Measurements from ENCODE around the gene FUT8. TPM values are rescaled to one million over a fixed set of nuclear protein-coding genes. Genes with fewer than 3 reads are reported as not detected.

The FUT8 gene
- total RNA-seq, 2 donors from 2014 or later = 9.5 to 13.5 TPM

DNA sequence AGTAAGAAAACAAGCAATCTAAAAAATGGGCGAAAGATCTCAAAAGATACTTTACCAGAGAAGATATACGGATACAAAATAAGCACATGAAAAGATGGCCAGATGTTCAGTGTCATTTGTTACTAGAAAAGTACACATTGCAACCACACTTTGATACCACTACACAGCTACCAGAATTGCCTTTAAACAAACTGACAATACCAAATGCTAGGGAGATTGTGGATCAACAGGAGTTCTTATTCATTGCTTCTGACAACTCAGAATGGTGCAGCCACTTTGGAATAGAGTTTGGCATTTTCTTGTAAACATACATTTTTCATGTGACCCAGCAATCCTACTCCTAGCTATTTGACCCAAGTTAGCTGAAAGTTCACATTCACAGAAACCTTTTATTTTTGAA lies 136.3 kb downstream of the FUT8 start:
- Histone ChIP-seq H3K9me3 (no peaks in the 10 kb centered on the region), H3K36me3 (no peaks in the 10 kb centered on the region), H3K4me3 (no peak overlapping the region), H3K4me1 (no peaks in the 10 kb centered on the region), H3K27me3 (no peaks in the 10 kb centered on the region), H3K27ac (no peak overlapping the region)
- TF ChIP-seq, protein P1, sequence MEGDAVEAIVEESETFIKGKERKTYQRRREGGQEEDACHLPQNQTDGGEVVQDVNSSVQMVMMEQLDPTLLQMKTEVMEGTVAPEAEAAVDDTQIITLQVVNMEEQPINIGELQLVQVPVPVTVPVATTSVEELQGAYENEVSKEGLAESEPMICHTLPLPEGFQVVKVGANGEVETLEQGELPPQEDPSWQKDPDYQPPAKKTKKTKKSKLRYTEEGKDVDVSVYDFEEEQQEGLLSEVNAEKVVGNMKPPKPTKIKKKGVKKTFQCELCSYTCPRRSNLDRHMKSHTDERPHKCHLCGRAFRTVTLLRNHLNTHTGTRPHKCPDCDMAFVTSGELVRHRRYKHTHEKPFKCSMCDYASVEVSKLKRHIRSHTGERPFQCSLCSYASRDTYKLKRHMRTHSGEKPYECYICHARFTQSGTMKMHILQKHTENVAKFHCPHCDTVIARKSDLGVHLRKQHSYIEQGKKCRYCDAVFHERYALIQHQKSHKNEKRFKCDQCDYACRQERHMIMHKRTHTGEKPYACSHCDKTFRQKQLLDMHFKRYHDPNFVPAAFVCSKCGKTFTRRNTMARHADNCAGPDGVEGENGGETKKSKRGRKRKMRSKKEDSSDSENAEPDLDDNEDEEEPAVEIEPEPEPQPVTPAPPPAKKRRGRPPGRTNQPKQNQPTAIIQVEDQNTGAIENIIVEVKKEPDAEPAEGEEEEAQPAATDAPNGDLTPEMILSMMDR (IDR thresholded peaks at IDR 0.05) = no peak
- DNase-seq (ENCODE audit: low spot score) = no peak

DNA sequence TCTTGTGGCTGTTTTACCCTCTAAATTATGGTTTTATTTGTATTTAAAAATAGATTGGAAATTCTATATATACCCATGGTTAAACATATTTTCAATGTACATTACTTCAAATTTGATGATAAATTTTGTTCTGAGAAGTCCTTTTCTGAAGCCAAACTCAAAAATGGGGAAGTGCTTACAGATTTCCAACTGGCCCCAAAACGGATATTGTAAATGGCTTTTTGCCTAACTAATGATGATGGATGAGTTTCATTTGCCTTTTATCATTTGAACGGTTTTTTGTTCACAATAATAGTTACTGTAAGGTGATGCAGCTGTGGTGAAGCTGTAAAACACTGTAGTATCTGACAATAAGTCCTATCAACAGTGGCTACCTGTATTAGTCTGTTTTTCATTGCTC lies 136.9 kb downstream of the FUT8 start:
- H3K27me3 ChIP-seq = no peaks in the 10 kb centered on the region
- TF ChIP-seq, protein P1 (IDR thresholded peaks at IDR 0.05) = no peak
- DNase-seq (ENCODE audit: low spot score) = no peak
- H3K36me3 ChIP-seq = no peaks in the 10 kb centered on the region
- H3K27ac ChIP-seq = no peak overlapping the region
- no peaks in the 10 kb centered on the region for H3K9me3 ChIP-seq
- H3K4me3 ChIP-seq = no peak overlapping the region
- no peaks in the 10 kb centered on the region for H3K4me1 ChIP-seq

DNA sequence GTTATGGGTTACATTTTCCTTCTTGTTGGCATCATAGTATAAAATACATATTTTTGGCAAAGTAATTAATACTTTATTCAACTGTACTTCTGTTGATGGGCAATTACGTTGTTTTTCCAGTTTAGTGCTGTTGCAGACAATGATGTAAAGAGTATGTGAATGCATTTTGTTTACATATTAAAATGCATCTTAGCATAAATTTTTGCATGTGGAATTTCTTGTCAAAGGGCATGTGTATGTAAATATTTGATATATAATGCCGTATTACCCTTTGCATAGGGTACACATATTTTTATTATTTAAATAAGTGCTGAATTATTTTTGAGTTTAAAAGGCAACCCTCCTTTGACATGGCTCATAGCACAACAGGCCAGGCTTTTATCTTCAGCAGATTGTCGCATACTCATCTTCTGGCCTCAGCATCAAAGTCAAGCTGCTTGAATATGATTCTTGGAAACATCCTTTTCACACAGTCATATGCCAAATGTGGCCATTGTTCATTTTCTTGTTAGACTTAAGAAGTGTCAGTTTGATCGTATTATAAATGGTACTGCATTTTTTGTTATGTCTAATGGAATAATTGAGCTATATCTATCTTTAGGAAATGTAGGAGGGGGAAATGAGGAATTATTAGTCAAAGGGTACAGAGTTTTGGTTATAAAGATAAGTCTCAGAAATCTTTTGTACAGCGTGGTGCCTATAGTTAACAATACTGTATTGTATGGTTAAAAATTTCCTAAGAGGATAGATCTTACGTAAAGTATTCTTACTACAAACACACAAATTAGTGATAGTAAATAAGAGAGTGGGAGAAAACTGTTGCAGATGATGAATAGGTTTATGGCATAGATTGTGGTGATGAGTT lies 138.5 kb downstream of the FUT8 start:
- Histone ChIP-seq H3K9me3 (no peaks in the 10 kb centered on the region), H3K4me1 (no peaks in the 10 kb centered on the region), H3K27ac (no peak overlapping the region), H3K36me3 (no peaks in the 10 kb centered on the region), H3K27me3 (no peaks in the 10 kb centered on the region), H3K4me3 (no peak overlapping the region)
- TF ChIP-seq, protein P1 (IDR thresholded peaks at IDR 0.05) = no peak
- DNase-seq (ENCODE audit: low spot score) = no peak

DNA sequence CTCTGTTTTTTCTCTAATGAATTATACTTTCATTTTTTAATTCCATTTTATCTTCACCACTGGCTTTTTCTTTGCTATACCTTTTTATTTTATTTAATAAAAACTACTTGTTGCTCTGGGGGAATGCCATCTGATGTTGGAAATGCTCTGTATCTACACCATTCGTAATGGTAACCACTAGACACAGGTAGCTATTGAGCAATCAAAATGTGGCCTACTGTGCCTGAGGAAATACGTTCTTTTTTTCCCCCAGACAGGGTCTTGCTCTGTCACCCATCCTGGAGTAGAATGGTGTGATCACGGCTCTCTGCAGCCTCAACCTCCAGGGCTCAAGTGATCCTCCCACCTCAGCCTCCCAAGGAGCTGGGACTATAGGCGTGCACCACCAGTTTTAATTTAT lies 140.2 kb downstream of the FUT8 start:
- Histone ChIP-seq H3K36me3 (no peaks in the 10 kb centered on the region), H3K27me3 (no peaks in the 10 kb centered on the region), H3K9me3 (no peaks in the 10 kb centered on the region), H3K27ac (no peak overlapping the region), H3K4me3 (no peak overlapping the region), H3K4me1 (no peaks in the 10 kb centered on the region)
- DNase-seq (ENCODE audit: low spot score) = no peak
- TF ChIP-seq, protein P1 (IDR thresholded peaks at IDR 0.05) = no peak

DNA sequence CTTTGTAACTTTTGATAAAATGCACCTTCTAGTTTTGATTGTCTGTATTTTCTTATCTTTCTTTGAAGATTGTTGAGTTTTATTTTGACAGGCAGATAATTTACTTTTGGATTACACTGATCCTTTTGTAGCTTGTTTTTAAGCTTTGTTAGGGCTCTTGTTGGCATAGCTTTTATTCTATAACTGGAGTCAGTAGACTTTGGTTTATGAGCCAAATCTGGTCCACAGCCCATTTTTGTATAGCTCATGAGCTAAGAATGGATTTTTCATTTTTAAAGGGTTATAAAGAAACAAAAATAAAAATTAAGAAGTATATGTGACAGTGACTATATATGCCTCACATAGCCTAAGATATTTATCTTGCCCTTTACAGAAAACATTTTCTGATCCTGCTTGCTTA lies 142.3 kb downstream of the FUT8 start:
- no peaks in the 10 kb centered on the region for H3K9me3 ChIP-seq
- H3K4me1 ChIP-seq = no peaks in the 10 kb centered on the region
- H3K27me3 ChIP-seq = no peaks in the 10 kb centered on the region
- TF ChIP-seq, protein P1 (IDR thresholded peaks at IDR 0.05) = no peak
- no peak for DNase-seq (ENCODE audit: low spot score)
- H3K4me3 ChIP-seq = no peak overlapping the region
- no peak overlapping the region for H3K27ac ChIP-seq
- H3K36me3 ChIP-seq = no peaks in the 10 kb centered on the region

DNA sequence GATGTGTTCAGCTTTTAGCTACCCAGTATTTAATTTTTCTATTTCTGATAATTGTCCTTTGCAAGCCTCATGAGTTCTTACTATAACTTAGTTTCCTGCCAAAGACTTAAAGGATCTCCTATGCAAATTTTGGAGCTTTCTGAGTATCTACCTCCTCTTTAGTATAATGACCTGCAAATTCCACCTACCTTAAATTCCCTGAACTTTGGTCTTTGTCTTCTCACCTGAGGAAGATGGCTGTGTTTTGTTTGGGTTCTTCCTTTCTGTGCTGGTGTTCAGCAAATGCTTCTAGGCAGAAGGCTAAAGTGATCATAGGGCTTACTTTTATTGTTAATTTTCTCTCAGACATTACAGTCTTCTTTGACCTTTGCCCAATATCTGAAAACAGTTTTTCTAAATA lies 142.8 kb downstream of the FUT8 start:
- no peaks in the 10 kb centered on the region for H3K9me3 ChIP-seq
- TF ChIP-seq, protein P1 (IDR thresholded peaks at IDR 0.05) = no peak
- H3K27me3 ChIP-seq = no peaks in the 10 kb centered on the region
- H3K27ac ChIP-seq = no peak overlapping the region
- no peaks in the 10 kb centered on the region for H3K4me1 ChIP-seq
- no peak overlapping the region for H3K4me3 ChIP-seq
- H3K36me3 ChIP-seq = no peaks in the 10 kb centered on the region
- DNase-seq (ENCODE audit: low spot score) = no peak
